K562 treated with DMSO at 1 percent for 4 hours (cell line): ENCODE measurements around the gene C7orf33. TPM values are rescaled to one million over a fixed set of nuclear protein-coding genes. Genes with fewer than 3 reads are reported as not detected.

Source experiments
- total RNA-seq: library from RNA; unstranded; fragments of 300-600 nt; gene quantifications from 2 replicates; pipeline ENCODE4 v1.2.3, GENCODE V29; 2022; ENCODE audit not compliant: insufficient read depth

The C7orf33 gene, protein sequence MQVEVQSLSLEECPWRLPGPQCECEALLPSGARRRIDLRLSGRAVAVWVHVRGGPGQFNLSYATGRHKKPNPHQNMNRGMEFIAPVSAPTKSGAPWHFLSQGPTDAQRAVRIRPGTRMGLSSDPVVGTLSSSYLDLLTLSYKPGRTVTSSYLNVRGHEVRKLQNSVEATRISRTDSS
- total RNA-seq: not detected in 2 replicates

DNA sequence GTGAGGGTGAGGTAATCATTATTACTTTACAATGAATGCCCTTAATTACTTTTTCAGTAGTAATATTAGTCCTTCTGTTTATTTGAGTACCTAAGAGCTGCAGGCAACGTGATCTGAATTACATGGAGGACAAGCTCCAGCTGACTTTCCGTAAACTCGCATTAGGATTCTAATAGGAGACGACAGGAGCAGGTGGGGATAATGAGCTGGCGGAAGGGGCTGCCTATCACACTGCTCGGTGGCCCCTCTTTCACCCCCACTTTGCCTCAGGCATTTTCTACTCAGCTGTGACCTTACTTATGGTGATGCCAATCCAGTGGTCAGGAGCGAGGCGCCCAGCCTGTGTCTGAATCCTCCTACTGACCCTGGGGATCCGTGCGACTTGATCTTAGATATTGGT lies at the start of gene C7orf33:
Gene C7orf33, plus strand, starts transcription at position 296 of the 400 bp plus-strand sequence. CDS start 160 bp downstream, outside the sequence.

Other genes starting within 250 kb of the C7orf33 start
- gene CUL1, start 108.1 kb downstream of the C7orf33 start, total RNA-seq: 51.3 and 52.5 TPM in 2 replicates